ENCODE results near the gene PARD3. TPM values are rescaled to one million over a fixed set of nuclear protein-coding genes. Genes with fewer than 3 reads are reported as not detected.

Gene PARD3
- total RNA-seq, 1 experiment from 2014 or later, result 57.4 TPM

- no peak for DNase-seq
- CTCF ChIA-PET, result no interaction called here
- Histone ChIP-seq H4K20me1 (ENCODE audit: insufficient read depth) (no peaks in the 10 kb centered on the region; the same call in 1 of the 2 replicates), H3K9me2 (ENCODE audit: insufficient read depth) (no peaks in the 10 kb centered on the region), H3K4me3 (no peak overlapping the region), H3K4me1 (replicated peaks; ENCODE audit: insufficient read depth) (no peaks in the 10 kb centered on the region; the same call in 1 of the 2 replicates), H3F3A (ENCODE audit: insufficient read depth, low read depth) (no peaks in the 10 kb centered on the region), H3K36me3 (ENCODE audit: low read depth) (no peaks in the 10 kb centered on the region), H3K9me3 (ENCODE audit: insufficient read depth, low read depth) (no peaks in the 10 kb centered on the region), H3K4me2 (no peak overlapping the region), H3K79me2 (ENCODE audit: low read depth) (no peaks in the 10 kb centered on the region), H2AFZ (no peak overlapping the region), H3K27ac (no peak overlapping the region), H3K27me3 (ENCODE audit: insufficient read depth, low read depth) (no peaks in the 10 kb centered on the region)
- BruUV-seq (replicated peaks), result no TSS peak
- POLR2A ChIA-PET (ENCODE audit: unreplicated experiment), result no interaction called here
- intact Hi-C loops (cut with micrococcal nuclease; ENCODE audit: unreplicated experiment), result no loop called here
- TF ChIP-seq EZH2 (IDR thresholded peaks at IDR 0.05; ENCODE audit: low read depth), result no peak
- TF ChIP-seq, protein P1, sequence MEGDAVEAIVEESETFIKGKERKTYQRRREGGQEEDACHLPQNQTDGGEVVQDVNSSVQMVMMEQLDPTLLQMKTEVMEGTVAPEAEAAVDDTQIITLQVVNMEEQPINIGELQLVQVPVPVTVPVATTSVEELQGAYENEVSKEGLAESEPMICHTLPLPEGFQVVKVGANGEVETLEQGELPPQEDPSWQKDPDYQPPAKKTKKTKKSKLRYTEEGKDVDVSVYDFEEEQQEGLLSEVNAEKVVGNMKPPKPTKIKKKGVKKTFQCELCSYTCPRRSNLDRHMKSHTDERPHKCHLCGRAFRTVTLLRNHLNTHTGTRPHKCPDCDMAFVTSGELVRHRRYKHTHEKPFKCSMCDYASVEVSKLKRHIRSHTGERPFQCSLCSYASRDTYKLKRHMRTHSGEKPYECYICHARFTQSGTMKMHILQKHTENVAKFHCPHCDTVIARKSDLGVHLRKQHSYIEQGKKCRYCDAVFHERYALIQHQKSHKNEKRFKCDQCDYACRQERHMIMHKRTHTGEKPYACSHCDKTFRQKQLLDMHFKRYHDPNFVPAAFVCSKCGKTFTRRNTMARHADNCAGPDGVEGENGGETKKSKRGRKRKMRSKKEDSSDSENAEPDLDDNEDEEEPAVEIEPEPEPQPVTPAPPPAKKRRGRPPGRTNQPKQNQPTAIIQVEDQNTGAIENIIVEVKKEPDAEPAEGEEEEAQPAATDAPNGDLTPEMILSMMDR (conservative IDR thresholded peaks at IDR 0.05), result no peak
These were observed 389.1 kb downstream of the PARD3 start for GRCh38 chr10:34426041-34426440.

- no peaks in the 10 kb centered on the region for H3K36me3 ChIP-seq (ENCODE audit: low read depth)
- H3F3A ChIP-seq (ENCODE audit: insufficient read depth, low read depth), result no peaks in the 10 kb centered on the region
- DNase-seq, result no peak
- H3K9me3 ChIP-seq (ENCODE audit: insufficient read depth, low read depth), result no peaks in the 10 kb centered on the region
- H3K4me1 ChIP-seq (replicated peaks; ENCODE audit: insufficient read depth), result no peaks in the 10 kb centered on the region; the same call in 1 of the 2 replicates
- TF ChIP-seq, protein P1 (conservative IDR thresholded peaks at IDR 0.05), result no peak
- TF ChIP-seq EZH2 (IDR thresholded peaks at IDR 0.05; ENCODE audit: low read depth), result no peak
- H3K4me3 ChIP-seq, result no peak overlapping the region
- intact Hi-C loops (cut with micrococcal nuclease; ENCODE audit: unreplicated experiment), result no loop called here
- no peaks in the 10 kb centered on the region for H3K27me3 ChIP-seq (ENCODE audit: insufficient read depth, low read depth)
- BruUV-seq (replicated peaks), result no TSS peak
- ChIA-PET CTCF (no interaction called here), POLR2A (ENCODE audit: unreplicated experiment) (no interaction called here)
- H3K4me2 ChIP-seq, result no peak overlapping the region
- H3K9me2 ChIP-seq (ENCODE audit: insufficient read depth), result no peaks in the 10 kb centered on the region
- H3K79me2 ChIP-seq (ENCODE audit: low read depth), result no peaks in the 10 kb centered on the region
- H4K20me1 ChIP-seq (ENCODE audit: insufficient read depth), result no peaks in the 10 kb centered on the region; the same call in 1 of the 2 replicates
- H2AFZ ChIP-seq, result no peak overlapping the region
- no peak overlapping the region for H3K27ac ChIP-seq
These were observed 391.1 kb downstream of the PARD3 start for GRCh38 chr10:34423673-34424625.

DNA sequence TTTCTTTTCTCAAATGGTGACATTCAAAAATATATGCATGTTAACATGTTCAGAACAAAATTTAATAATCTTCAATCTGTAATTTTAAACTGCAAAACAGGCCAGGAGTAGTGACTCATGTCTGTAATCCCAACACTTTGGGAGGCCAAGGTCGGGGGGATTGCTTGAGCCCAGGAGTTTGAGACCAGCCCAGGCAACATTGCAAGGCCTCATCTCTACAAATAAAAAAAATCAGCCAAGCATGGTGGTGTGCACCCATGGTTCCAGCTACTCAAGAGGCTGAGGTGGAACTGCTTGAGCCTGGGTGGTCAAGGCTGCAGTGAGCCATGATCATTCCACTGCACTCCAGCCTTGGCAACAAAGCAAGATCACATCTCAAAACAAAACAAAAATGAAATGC is 394.3 kb downstream of the PARD3 start:
- H3K4me1 ChIP-seq (replicated peaks; ENCODE audit: insufficient read depth), result no peaks in the 10 kb centered on the region
- H4K20me1 ChIP-seq (ENCODE audit: insufficient read depth), result no peaks in the 10 kb centered on the region; the same call in 1 of the 2 replicates
- H2AFZ ChIP-seq, result no peak overlapping the region
- H3K27me3 ChIP-seq (ENCODE audit: insufficient read depth, low read depth), result no peaks in the 10 kb centered on the region
- H3K9me3 ChIP-seq (ENCODE audit: insufficient read depth, low read depth), result no peaks in the 10 kb centered on the region
- H3K36me3 ChIP-seq (ENCODE audit: low read depth), result no peaks in the 10 kb centered on the region
- H3K27ac ChIP-seq, result no peak overlapping the region
- CTCF ChIA-PET, result no interaction called here
- POLR2A ChIA-PET (ENCODE audit: unreplicated experiment), result no interaction called here
- no peak overlapping the region for H3K4me2 ChIP-seq
- H3K79me2 ChIP-seq (ENCODE audit: low read depth), result no peaks in the 10 kb centered on the region
- TF ChIP-seq EZH2 (IDR thresholded peaks at IDR 0.05; ENCODE audit: low read depth), result no peak
- TF ChIP-seq, protein P1 (conservative IDR thresholded peaks at IDR 0.05), result no peak
- H3F3A ChIP-seq (ENCODE audit: insufficient read depth, low read depth), result no peaks in the 10 kb centered on the region
- intact Hi-C loops (cut with micrococcal nuclease; ENCODE audit: unreplicated experiment), result no loop called here
- BruUV-seq (replicated peaks), result no TSS peak
- no peak for DNase-seq
- H3K9me2 ChIP-seq (ENCODE audit: insufficient read depth), result no peaks in the 10 kb centered on the region
- no peak overlapping the region for H3K4me3 ChIP-seq
